Fibroblast of lung (primary cell): ENCODE measurements around the gene RPS6KC1.

Experiments used
- CTCF ChIP-seq, 2 donors: IDR thresholded peaks in 1 of 2; conservative IDR thresholded peaks in 1 of 2; 1 replicate in 1 of 2; 2 replicates in 1 of 2; pipeline ENCODE4 v1.5.1; 2011 to 2012; ENCODE audit warnings: low read length in 2 of 2, control low read depth in 1 of 2, inconsistent platforms in 1 of 2, low read depth in 1 of 2, mild to moderate bottlenecking in 1 of 2
- EZH2 ChIP-seq: IDR thresholded peaks from 2 replicates; pipeline ENCODE4 v1.5.1; 2012; ENCODE audit warnings: low read length, control low read depth, mild to moderate bottlenecking; ENCODE audit errors: missing control alignments

GRCh38 chr1:213274140-213274539 lies 223.1 kb downstream of the RPS6KC1 start:
- TF ChIP-seq CTCF (conservative IDR thresholded peaks at IDR 0.05 in 1 of 2, IDR thresholded peaks at IDR 0.05 in 1 of 2; ENCODE audit: low read depth in 1 of 2, low read length in 2 of 2) (no peak), EZH2 (no peak)
